ENCODE measurements around the gene MTHFR.

The MTHFR gene

GRCh38 chr1:11838349-11839272 is 32.8 kb upstream of the MTHFR start:
- H3K27ac ChIP-seq (ENCODE audit: extremely low read depth, low read depth, low read length): no peak overlapping the region
- H3K36me3 ChIP-seq (ENCODE audit: control insufficient read depth in 2 of 2, insufficient read depth in 1 of 2, low read length in 2 of 2): peaks cover 5 to 97% of the 10 kb centered on the region in 2 experiments; a peak in 2 of 3 replicates
- CTCF ChIA-PET: interaction anchor here (0.6 to 12.5 kb wide), 29 partner anchors 10 to 702 kb away, joined by 3 to 114 read pairs (median 3); no protein-coding TSS in a partner anchor
- H3K4me1 ChIP-seq (ENCODE audit: control insufficient read depth, insufficient read depth, low read length): no peaks in the 10 kb centered on the region
- H3K4me3 ChIP-seq (ENCODE audit: low read depth, low read length): no peak overlapping the region
- no peaks in the 10 kb centered on the region for H3K9me3 ChIP-seq (ENCODE audit: control insufficient read depth, insufficient read depth, low read depth, low read length)
- POLR2A ChIA-PET: interaction anchor here (0.6 to 2.1 kb wide), 2 partner anchors 70 to 489 kb away, joined by 5 to 21 read pairs; no protein-coding TSS in a partner anchor
- TF ChIP-seq TCF7L2 (IDR thresholded peaks at IDR 0.05; ENCODE audit: borderline replicate concordance, low read depth, low read length): no peak
- TF ChIP-seq ZNF600 (tag by site-specific recombination; IDR thresholded peaks at IDR 0.05): peak; percentile 60; the same call in 1 of the 2 replicates
- TF ChIP-seq ZNF558 (tag by site-specific recombination; IDR thresholded peaks at IDR 0.05): no peak
- no peak for TF ChIP-seq ZIC2 (tag by site-specific recombination; IDR thresholded peaks at IDR 0.05)
- no peak for TF ChIP-seq SETDB1 (IDR thresholded peaks at IDR 0.05; ENCODE audit: insufficient read length, low read length)
- TF ChIP-seq ZNF48 (tag by site-specific recombination; IDR thresholded peaks at IDR 0.05): no peak
- TF ChIP-seq ZNF10 (tag by site-specific recombination; IDR thresholded peaks at IDR 0.05): no peak
- TF ChIP-seq YY2 (tag by site-specific recombination; IDR thresholded peaks at IDR 0.05): no peak
- TF ChIP-seq GLI4 (tag by site-specific recombination; IDR thresholded peaks at IDR 0.05): no peak
- no peak for TF ChIP-seq ZNF16 (tag by site-specific recombination; IDR thresholded peaks at IDR 0.05; ENCODE audit: low read depth)
- TF ChIP-seq HOXA7 (CRISPR knock-in tag; IDR thresholded peaks at IDR 0.05; ENCODE audit: borderline replicate concordance): no peak
- TF ChIP-seq ZNF629 (tag by site-specific recombination; IDR thresholded peaks at IDR 0.05): no peak
- TF ChIP-seq ZNF76 (tag by site-specific recombination; IDR thresholded peaks at IDR 0.05; ENCODE audit: borderline replicate concordance, low read depth): no peak
- TF ChIP-seq ZNF354C (tag by site-specific recombination; IDR thresholded peaks at IDR 0.05; ENCODE audit: borderline replicate concordance, low read depth): no peak
- 0 out of 2 replicates have a peak, but pooled peaks have one; percentile 8 for TF ChIP-seq ZFHX2 (tag by site-specific recombination; conservative IDR thresholded peaks at IDR 0.05)
- TF ChIP-seq KLF7 (tag by site-specific recombination; IDR thresholded peaks at IDR 0.05; ENCODE audit: borderline replicate concordance): no peak
- no peak for TF ChIP-seq ZNF560 (tag by site-specific recombination; IDR thresholded peaks at IDR 0.05; ENCODE audit: borderline replicate concordance)
- TF ChIP-seq ZNF571 (tag by site-specific recombination; IDR thresholded peaks at IDR 0.05): no peak
- no peak for TF ChIP-seq ZXDB (tag by site-specific recombination; IDR thresholded peaks at IDR 0.05)
- TF ChIP-seq ZNF518A (tag by site-specific recombination; conservative IDR thresholded peaks at IDR 0.05; ENCODE audit: low read depth): no peak
- TF ChIP-seq BCL11B (tag by site-specific recombination; IDR thresholded peaks at IDR 0.05; ENCODE audit: low read depth): no peak
- no peak for TF ChIP-seq ZNF324 (tag by site-specific recombination; IDR thresholded peaks at IDR 0.05)
- TF ChIP-seq ZNF341 (tag by site-specific recombination; IDR thresholded peaks at IDR 0.05; ENCODE audit: low read depth): no peak
- TF ChIP-seq ZFP41 (tag by site-specific recombination; IDR thresholded peaks at IDR 0.05; ENCODE audit: borderline replicate concordance): no peak
- no peak for TF ChIP-seq ZBTB48 (tag by site-specific recombination; IDR thresholded peaks at IDR 0.05)
- no peak for TF ChIP-seq KLF8 (tag by site-specific recombination; IDR thresholded peaks at IDR 0.05)
- TF ChIP-seq ZNF837 (tag by site-specific recombination; IDR thresholded peaks at IDR 0.05): no peak
- no peak for TF ChIP-seq ZNF132 (tag by site-specific recombination; IDR thresholded peaks at IDR 0.05; ENCODE audit: borderline replicate concordance)
- no peak for TF ChIP-seq ZNF488 (tag by site-specific recombination; IDR thresholded peaks at IDR 0.05)
- peak; percentile 84 for TF ChIP-seq ZNF654 (tag by site-specific recombination; IDR thresholded peaks at IDR 0.05; ENCODE audit: low read depth)
- no peak for TF ChIP-seq ZNF843 (tag by site-specific recombination; IDR thresholded peaks at IDR 0.05)
- no peak for TF ChIP-seq ZNF426 (tag by site-specific recombination; IDR thresholded peaks at IDR 0.05)
- TF ChIP-seq ZNF548 (tag by site-specific recombination; IDR thresholded peaks at IDR 0.05): no peak
- no peak for TF ChIP-seq ZNF157 (tag by site-specific recombination; IDR thresholded peaks at IDR 0.05)

All from HEK293 (cell line).